HG02970 (cell line): ENCODE results near the gene DAPK1.

Experiments
- ATAC-seq: cut with Tn5 transposase; IDR thresholded peaks from one replicate; pipeline ENCODE4 v1.9.1; 2021; ENCODE audit warnings: mild to moderate bottlenecking, moderate library complexity, moderate number of reproducible peaks; ENCODE audit not compliant: unreplicated experiment, low FRiP score

Gene DAPK1

GRCh38 chr9:87658511-87658910 is 160.8 kb downstream of the DAPK1 start:
- ATAC-seq = no peak

- no peak for ATAC-seq
Measured at GRCh38 chr9:87659534-87660419, 162.1 kb downstream of the DAPK1 start.

- ATAC-seq = no peak
Measured at GRCh38 chr9:87661241-87661640, 163.6 kb downstream of the DAPK1 start.

GRCh38 chr9:87662808-87663528 is 165.3 kb downstream of the DAPK1 start:
- ATAC-seq = no peak

- no peak for ATAC-seq
Measured at GRCh38 chr9:87663556-87663955, 165.9 kb downstream of the DAPK1 start.

- no peak for ATAC-seq
Measured at GRCh38 chr9:87664153-87665060, 166.7 kb downstream of the DAPK1 start.

GRCh38 chr9:87665505-87665904 is 167.8 kb downstream of the DAPK1 start:
- ATAC-seq = no peak

GRCh38 chr9:87667164-87667738 is 169.6 kb downstream of the DAPK1 start:
- no peak for ATAC-seq

- ATAC-seq = no peak
Measured at GRCh38 chr9:87668222-87668621, 170.6 kb downstream of the DAPK1 start.

- ATAC-seq = no peak
Measured at GRCh38 chr9:87668722-87669121, 171.1 kb downstream of the DAPK1 start.

- ATAC-seq = no peak
Measured at GRCh38 chr9:87670572-87671264, 173.1 kb downstream of the DAPK1 start.

GRCh38 chr9:87671478-87671877 is 173.8 kb downstream of the DAPK1 start:
- no peak for ATAC-seq

- ATAC-seq = no peak
Measured at GRCh38 chr9:87671925-87672324, 174.3 kb downstream of the DAPK1 start.

- no peak for ATAC-seq
Measured at GRCh38 chr9:87672586-87672985, 174.9 kb downstream of the DAPK1 start.

GRCh38 chr9:87673446-87674120 is 175.9 kb downstream of the DAPK1 start:
- ATAC-seq = no peak

- ATAC-seq = no peak
Measured at GRCh38 chr9:87674565-87675299, 177.1 kb downstream of the DAPK1 start.

GRCh38 chr9:87675906-87676515 is 178.3 kb downstream of the DAPK1 start:
- no peak for ATAC-seq
